Activated CD4-positive, alpha-beta T cell treated with anti-CD3 and anti-CD28 coated beads, Interleukin-10, Interleukin-2, amounts not matched to agents 100 ng/mL and 50 ng/mL, durations not matched to agents 16 hours and 8 hours (primary cell): ENCODE measurements around the gene DNAAF9.

Experiments used
- DNase-seq: peaks from one replicate; pipeline ENCODE4 v3.0.0-alpha.2; 2020

The DNAAF9 gene

GRCh38 chr20:3409417-3409816 lies 1.9 kb upstream of the DNAAF9 start:
- DNase-seq = no peak

GRCh38 chr20:3407771-3408637 lies 535 bp upstream of the DNAAF9 start:
- DNase-seq = peak; percentile 72

DNA sequence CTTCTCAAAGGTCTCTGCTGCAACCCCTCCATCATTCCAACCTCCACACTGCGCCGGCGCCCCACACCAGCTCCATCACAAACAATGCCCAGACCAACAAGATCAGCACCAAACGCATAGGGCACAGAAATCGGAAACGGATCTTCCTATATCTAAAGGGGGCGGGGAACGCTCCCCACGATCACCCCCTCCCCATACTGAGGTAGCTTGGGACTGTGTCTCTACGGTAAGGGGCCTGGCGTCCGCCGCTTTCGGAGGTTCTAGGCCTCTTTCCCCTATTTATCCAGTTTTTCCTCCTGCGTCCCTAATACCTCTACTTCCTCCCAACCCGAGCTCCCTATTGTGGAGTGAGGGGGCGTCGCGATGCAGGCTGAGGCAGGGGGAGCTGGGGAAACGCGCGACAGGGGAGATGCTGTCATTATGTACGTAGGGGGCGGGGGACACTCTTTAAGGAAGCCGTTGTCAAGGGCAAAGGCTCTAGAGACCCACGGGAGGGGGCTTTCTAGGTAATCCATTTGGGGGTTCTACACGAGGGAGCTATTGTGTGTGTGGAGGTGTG lies 909 bp downstream of the DNAAF9 start:
- no peak for DNase-seq

DNA sequence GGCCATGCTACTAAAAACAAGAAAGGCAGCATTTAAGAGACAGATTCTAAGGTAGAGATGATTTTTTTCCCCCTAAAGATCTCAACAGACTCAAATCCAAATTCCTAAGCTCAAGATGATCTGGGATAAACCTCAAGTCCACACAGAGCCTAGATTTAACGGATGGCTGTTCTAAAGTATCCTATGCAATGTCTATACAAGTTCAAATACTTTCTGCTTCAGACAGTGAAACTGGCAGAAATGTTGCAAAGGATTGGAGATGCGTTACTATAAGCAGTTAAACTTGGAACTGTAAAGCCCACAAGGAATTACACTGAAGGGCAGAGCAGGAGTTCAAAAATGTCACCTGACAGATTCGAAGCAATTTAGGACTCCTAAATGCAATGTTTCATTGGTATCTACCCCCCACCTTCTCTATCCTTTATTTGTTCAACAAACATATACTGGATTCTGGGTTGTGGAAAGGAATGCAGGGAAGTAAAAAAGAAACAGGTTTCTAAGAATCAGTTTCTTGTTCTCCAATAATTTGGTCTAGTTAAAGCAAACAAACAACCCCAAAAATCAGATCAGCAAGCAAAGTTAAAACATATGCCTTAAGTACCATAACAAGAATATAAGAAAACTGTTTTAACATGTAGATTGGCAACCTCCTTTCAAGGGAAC lies 1.6 kb downstream of the DNAAF9 start:
- no peak for DNase-seq

- no peak for DNase-seq
These were observed 2.3 kb downstream of the DNAAF9 start for GRCh38 chr20:3405139-3405538.

DNA sequence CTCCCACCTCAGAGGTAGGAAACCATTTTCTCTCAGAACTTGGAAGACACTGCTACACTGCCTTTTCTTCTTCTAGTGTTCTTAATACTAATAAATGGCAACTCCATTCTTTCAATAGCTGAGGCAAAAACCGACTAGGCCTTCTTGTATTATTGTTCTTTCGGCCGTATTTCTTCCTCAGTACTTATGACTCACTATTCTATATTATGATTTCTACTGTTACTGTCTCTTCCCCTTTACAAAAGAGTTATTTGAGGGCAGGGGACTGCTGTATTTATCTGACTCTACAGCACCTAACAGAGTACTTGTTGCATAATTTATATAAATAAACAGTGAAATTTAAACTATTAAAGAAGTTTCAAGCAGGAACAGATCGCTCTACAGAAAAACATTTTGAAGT lies 3.1 kb downstream of the DNAAF9 start:
- DNase-seq = no peak

GRCh38 chr20:3403741-3404140 lies 3.7 kb downstream of the DNAAF9 start:
- no peak for DNase-seq

- no peak for DNase-seq
These were observed 5.0 kb downstream of the DNAAF9 start for GRCh38 chr20:3402453-3402852.

- DNase-seq = no peak
These were observed 7.0 kb downstream of the DNAAF9 start for GRCh38 chr20:3400260-3401155.

DNA sequence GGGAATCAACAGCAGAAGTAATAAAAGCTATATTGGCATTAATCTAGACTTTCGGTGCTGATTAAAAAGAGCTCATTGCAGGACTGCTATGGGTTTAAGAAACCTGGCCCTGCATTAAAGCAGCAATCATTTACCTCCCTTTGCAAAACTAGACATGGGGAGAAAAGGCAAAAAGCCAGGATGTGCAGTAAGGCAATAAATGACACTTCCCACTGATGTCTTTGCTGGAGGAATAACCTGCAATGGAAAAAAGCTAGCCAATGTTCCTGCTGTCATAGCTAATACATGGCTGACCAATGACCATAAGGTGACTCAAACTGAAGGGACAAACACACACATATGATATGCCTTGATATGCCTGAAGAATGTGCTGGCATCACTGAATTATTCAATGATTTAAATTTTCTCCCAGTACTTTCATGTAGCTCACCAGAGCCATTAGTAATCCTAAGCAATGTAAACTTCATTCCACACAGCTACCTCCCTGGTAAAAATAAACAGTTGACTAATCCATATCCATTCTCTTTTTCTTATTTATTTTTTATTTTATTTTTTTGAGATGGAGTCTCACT lies 8.7 kb downstream of the DNAAF9 start:
- no peak for DNase-seq

DNA sequence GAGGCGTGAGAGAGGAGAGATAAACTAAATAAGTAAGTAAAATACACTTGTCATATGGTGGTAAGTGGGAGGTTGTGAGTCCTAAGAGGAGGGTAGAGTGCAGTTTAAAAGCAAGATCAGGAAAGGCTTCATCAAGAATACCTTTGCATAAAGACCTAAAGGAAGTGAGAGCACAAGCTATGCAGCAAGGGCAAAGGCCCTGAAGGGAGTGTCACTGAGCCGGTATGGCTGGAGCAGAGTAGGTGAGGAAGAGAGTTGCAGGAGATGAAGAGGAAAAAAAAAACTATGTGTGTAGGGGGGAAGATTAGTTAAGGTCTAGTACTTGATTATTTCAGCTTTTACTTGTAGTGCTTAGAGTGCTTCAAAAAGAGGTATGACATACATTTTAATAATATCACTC lies 11.0 kb downstream of the DNAAF9 start:
- DNase-seq = no peak

- DNase-seq = no peak
These were observed 14.7 kb downstream of the DNAAF9 start for GRCh38 chr20:3392756-3393155.

- DNase-seq = no peak
These were observed 16.6 kb downstream of the DNAAF9 start for GRCh38 chr20:3390759-3391425.

DNA sequence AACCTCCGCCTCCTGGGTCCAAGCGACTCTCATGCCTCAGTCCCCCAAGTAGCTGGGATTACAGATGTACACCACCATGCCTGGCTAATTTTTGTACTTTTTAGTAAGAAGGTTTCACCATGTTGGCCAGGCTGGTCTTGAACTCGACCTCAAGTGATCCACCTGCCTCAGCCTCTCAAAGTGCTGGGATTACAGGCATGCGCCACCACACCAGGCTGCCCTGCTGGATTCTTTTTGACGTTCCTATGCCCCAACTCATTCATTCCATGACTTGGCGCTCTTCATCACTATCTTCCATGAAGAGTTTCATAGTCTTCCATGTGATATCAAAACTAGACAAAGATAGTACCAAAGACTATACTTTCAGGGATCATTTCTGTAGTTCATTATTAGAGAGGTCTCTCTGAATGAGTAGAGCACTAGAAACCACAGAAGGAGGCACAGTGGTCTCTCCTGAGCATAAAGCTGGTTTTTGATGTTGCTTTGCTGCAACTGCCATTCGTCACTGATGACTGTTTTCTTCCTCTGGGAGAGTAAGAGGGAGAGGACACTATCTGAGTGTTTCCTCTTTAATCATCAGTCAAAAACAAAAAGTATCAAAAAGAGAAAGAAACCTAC lies 23.5 kb downstream of the DNAAF9 start:
- DNase-seq = peak; percentile 95

GRCh38 chr20:3382836-3383235 lies 24.6 kb downstream of the DNAAF9 start:
- no peak for DNase-seq

DNA sequence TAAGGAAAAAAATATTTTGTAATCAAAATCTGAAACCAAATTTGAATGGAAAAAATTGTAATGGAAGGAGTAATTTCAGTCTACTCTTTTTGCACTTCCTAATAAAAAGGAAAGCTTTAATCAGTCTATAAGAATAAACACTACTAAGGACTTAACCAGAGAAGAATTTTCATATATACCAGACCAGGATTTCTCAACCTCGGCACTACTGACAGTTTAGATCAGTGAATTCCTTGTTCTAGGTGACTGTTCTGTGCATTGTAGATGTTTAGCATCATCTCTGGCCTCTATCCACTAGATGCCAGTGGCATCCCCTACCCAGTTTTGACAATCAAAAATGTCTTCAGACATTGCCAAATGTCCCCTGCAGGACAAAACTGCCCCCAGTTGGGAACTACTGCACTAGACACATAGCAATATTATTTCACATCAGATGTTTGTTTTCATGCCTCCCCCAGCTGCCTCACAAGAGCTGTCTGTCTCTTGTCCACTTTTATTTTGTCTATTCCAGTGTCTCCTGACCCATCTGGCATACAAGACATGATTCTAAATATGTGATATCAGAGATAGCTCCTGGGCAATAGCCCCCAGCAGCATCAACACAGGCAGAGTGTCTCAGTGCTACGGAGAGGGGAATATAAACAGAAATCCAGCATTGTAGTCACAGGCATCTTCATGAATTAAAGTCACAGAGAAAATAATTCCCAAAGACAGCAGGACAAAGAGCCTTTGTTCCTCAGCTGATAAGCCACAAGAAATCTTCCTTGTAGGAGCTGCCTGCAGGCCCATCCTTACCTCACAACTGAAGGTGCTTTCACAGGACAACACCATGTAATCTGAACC lies 27.0 kb downstream of the DNAAF9 start:
- no peak for DNase-seq

- DNase-seq = no peak
These were observed 29.3 kb downstream of the DNAAF9 start for GRCh38 chr20:3378138-3378537.

- DNase-seq = no peak
These were observed 29.8 kb downstream of the DNAAF9 start for GRCh38 chr20:3377644-3378043.

- no peak for DNase-seq
These were observed 33.2 kb downstream of the DNAAF9 start for GRCh38 chr20:3374296-3374695.

GRCh38 chr20:3371754-3372153 lies 35.7 kb downstream of the DNAAF9 start:
- DNase-seq = no peak

- DNase-seq = no peak
These were observed 40.4 kb downstream of the DNAAF9 start for GRCh38 chr20:3367089-3367488.
